ENCODE measurements around the gene ZNF662.

Gene ZNF662

DNA sequence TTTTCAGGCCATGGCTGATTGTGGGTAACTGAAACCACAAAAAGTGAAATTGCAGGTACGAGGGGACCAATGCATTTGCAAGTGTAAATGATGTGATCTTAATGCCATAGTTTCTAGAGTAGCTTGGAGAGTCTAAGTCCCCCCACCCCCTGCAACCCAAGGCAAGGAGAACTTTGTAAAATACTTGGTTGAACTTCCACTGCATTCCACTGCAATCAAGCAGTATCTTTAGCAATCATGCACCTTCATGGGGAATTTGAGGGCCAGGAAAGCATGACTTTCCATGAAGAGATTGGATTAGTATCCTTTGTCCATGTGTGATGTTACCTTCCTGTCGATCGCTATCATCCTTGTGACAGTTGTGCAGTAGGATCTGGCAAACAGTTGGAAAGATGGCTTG is 18.9 kb upstream of the ZNF662 start:
- no peak for DNase-seq (ENCODE audit: low read depth in 2 of 2)

DNA sequence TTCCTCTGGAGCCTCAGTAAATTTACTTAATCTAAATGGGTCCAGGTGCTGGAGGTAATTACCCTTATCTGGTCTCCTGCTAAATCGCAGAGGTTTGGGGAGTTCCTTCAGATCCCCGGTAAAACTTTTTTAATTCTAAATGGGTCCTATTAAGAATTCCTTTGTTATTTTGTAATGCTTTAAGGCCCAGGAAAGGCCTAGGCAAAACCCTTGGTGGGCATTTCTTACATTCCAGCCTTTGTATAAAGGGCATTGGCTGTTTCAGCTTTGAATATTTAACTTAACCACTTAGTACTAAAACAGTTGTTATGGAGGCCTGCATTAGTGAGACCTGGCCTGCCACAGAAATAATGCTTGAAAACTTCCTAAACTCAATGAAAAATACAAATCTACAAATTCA is 14.9 kb upstream of the ZNF662 start:
- DNase-seq (ENCODE audit: low read depth in 2 of 2), result no peak

DNA sequence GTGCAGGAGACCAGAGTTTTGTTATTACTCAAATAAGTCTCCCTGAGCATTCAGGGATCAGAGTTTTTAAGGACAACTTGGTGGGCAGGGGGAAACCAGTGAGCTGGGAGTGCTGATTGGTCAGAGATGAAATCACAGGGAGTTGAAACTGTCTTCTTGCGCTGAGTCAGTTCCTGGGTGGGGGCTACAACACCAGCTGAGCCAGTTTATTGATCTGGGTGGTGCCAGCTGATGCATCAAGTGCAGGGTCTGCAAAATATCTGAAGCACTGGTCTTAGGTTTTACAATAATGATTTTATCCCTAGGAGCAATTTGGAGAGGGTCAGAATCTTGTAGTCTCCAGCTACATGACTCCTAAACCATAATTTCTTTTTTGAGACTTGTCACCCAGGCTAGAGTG is 13.8 kb upstream of the ZNF662 start:
- DNase-seq (ENCODE audit: low read depth in 2 of 2), result no peak

DNA sequence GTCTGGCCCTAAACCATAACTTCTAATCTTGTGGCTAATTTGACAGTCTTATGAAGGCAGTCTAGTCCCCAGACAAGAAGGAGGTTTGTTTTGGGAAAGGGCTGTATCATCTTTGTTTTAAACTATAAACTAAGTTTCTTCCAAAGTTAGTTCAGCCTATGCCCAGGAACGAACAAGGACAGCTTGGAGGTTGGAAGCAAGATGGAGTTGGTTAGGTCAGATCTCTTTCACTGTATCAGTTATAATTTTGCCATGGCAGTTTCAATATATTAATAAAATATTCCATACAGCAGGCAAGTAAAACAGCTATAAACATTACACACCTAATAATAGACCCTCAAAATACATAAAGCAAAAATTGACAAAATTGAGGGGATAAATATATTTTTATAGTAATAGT is 13.1 kb upstream of the ZNF662 start:
- no peak for DNase-seq (ENCODE audit: low read depth in 2 of 2)

DNA sequence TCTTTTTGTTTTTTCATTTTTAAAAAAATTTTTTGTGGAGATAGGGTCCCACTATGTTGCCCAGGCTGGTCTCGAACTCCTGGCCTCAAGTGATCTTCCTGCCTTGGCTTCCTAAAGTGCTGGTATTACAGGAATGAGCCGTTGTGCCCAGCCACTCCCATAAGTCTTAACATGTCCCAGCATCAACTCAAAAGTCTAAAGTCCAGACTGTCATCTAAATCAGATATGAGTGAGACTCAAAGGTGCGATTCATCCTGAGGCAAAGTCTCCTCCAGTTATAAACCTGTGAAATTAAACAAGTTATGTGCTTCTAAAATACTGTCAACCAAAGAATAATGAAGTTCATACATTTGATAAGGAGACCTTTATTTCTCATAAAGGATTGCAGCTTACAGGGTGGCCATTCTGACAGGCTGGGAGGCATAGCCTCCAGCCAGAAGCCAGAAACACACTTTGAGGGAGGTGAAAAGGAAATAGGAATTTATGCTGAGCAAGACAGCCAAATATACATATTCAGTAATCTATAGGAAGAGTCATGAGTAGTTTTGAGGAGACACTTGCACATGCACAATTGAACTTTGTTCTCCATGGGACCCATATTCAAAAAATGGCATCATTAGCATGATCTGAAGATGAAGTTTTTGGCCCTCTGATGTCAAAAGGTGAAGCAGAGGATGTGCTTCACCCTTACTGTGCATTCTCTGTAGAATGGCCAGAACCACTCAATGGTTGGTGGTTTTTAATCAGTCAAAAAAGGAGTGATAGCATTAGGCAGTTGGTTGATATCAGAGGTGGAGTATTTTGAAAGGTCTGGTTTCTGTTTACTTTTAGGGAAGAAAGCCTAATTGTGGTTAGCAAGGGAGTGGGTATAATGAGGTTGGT is 11.0 kb upstream of the ZNF662 start:
- no peak for DNase-seq (ENCODE audit: low read depth in 2 of 2)

DNA sequence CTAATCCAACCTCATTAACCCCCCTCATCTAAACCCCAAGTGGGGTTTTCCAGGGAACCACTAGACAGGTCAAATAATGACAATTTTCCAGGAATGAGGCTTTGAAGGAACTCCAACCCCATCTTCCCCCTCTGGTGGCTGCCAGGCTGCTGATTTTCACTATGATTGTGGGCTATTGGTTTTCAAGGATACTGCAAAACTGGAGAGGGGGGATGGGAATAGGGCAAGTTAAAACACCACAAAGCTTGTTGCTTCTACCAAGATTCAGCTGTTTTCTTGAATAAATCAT is 10.4 kb upstream of the ZNF662 start:
- no peak for DNase-seq (ENCODE audit: low read depth in 2 of 2)

DNA sequence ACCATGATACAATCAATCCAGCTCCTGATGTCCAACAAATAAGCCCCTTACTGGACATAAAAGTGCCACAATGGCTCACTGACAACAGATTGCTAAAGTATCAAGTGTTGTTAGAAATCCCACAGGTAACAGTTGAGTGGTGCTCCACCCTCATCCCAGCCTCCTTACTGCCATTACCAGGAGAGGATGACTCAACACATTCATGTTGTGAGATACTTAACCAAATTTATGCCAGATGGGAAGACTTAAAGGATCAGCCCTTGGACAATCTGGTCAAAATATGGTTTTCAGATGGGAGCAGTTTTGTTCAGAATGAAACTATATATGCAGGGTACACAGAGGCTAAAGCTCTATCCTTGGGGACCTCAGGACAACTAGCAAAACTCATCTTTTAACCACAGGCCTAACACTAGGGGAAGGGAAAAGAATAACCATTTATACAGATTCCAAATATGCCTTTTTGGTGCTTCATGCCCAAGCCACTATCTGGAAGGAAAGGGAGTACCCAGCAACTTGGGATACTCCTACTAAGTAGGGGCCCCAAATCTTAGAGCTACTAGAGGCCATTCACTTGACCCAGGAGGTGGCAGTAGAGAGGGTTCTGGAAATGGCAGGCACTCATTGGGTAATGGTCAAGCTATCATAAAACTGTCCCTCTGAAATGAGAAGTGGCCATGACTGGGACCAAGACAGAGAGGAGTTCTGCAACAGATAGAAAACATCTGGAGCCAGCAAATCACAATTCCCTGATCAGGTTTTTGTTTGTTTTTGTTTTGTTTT is 6.9 kb upstream of the ZNF662 start:
- DNase-seq (ENCODE audit: low read depth in 2 of 2), result no peak

DNA sequence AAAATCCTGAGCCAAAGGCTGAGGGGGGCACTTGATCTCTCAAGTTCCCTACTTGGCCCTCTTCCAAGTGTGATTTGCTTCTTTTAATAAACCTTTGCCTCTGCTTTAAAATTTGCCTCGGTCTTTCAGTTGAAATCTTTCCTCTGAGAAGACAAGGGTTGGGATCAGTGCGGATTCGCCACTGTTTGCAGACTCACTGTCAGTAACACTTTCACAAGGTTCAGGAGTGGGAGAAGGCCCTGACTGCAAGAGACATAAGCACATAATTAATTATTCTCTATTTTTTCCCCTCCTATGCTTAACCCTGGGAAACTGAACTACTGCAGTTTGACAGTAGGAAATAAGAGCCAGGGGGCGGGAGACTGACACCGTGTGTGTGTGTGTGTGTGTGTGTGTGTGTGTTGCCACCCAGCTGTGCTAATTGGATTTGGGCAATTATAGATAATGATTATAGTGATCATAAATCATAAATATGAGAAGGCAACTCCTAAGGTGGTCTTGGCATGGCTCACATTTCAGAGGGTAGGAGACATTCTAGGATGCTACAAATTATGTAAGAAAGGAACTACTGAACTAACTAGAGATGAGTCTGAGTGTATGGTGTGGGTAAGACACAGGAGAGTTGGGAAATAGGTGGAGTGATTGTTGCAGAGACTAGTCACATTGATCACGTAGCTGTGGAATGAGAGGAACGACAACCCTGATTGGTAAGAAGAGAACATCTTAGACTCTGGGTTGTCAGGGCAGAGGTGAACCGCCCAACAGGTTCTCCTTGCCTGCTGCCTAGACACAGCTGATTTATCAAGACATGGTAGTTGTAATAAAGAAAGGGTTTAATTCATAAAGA is 5.5 kb upstream of the ZNF662 start:
- no peak for DNase-seq (ENCODE audit: low read depth in 2 of 2)

DNA sequence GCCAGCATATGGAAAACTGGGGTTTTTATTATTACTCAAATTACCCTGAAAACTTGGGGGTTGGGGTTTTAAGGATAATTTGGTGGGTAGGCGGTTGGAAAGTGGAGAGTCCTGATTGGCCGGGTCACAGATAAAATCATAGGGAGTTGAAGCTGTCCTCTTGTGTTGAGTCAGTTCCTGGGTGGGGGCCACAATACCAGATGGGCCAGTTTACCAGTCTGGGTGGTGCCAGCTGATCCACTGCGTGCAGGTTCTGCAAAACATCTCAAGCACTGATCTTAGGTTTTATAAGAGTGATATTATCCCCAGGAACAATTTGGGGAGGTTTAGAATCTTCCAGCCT is 4.9 kb upstream of the ZNF662 start:
- no peak for DNase-seq (ENCODE audit: low read depth in 2 of 2)

DNA sequence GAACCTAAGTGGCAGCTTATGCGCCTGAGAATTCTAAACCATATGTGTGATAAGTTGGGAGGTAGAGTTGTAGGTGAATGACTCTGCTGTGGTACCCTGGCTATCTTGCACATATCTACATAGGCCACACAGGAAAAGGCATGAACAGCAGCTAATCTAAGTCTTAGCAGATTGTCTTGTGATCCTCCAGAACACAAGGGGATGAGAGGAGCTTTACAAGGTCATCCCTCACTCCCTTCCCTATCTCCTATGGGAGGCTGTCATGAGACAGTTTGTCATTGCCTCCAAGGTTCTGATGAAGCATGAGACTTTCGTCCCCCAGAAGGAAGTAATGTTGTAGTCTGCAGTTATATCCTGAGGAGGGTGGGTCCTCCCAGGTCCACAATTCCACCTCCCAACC is 3.7 kb upstream of the ZNF662 start:
- DNase-seq (ENCODE audit: low read depth in 2 of 2), result no peak

DNA sequence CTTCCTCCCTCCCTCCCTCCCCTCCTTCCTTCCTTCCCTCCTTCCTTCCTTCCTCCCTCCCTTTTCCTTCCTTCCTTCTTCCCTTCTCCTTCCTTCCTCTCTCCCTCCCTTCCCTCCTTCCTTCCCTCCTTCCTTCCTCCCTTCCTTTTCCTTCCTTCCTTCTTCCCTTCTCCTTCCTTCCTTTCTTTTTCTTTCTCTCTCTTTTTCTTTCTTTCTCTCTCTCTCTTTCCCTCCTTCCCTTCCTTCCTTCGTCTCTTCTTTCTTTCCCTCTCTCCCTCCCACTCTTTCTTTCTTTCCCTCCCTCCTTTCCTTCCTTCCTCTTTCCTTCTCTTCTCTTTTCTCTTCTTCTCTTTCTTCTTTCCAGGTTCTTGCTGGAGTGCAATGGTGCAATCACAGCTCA is 1.9 kb upstream of the ZNF662 start:
- DNase-seq (ENCODE audit: low read depth in 2 of 2), result no peak

DNA sequence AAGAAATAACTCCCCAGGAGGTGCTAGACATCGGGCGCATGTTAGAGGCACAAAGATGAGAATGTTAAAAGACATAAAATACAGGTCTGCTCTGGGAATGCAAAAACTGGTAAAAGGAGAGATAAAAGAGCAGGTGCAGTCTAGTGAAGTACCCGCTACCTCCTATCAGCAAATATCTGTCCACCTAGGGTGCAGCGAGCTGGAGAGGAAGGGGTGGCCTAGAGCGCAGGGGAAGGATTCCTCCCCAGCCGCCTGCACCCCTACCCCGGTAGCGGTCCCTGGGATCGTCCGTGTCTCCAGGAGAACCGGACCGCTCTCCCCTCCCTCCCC is 237 bp upstream of the ZNF662 start:
- no peak for DNase-seq (ENCODE audit: low read depth in 2 of 2)

DNA sequence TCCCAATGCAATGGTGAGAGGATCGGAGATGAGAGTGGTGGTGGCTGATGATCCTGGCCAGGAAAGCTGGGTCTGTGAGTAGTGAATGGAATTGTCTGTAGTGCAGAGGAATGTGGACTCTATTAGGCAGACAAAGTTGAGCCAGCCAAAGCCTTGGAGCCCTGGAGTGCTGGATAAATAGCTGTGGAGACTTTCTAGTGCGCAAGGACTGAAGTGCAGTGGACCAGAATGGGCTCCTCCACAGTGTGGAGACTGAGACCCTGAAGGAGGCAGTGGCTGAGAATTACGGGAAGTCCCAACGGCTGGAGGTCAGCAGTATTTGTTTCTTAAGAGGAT is 874 bp downstream of the ZNF662 start:
- DNase-seq (ENCODE audit: low read depth in 2 of 2), result no peak

DNA sequence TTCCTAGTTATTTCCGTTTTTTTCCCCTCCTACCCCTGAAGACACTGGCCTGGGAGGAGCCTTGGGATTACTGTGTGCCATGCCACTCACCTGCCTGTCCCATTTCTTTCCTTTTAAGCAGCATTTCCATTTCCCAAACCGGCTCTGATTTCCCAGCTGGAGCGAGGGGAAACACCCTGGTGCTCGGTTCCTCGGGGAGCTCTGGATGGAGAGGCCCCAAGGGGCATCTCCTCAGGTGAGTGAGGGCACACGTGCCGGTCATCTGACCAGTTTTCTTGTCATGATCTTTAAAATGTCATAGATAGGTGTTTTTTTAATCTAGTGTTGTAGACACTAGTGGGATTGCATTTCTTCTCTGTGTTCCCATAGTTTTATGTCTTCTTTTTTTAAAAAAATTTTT is 2.7 kb downstream of the ZNF662 start:
- DNase-seq (ENCODE audit: low read depth in 2 of 2), result no peak

DNA sequence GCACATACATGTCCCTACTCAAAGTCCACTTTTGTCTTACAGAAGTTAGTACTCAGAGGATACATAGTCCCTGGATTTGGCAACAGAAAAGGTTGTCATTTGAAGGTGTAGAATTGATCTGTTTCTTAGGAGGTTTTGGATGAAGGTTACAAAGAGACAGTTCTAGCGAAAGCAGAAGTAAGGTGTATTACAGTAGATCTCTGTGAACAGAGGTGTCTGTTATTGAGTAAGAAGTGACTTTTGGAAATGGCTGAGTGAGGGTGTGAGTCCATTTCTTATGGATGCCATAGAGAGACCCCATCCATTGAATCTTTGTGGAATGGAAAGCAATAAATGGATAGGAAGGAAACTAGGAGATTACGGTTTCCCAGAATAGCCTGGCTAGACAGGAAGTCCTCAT is 5.6 kb downstream of the ZNF662 start:
- no peak for DNase-seq (ENCODE audit: low read depth in 2 of 2)

DNA sequence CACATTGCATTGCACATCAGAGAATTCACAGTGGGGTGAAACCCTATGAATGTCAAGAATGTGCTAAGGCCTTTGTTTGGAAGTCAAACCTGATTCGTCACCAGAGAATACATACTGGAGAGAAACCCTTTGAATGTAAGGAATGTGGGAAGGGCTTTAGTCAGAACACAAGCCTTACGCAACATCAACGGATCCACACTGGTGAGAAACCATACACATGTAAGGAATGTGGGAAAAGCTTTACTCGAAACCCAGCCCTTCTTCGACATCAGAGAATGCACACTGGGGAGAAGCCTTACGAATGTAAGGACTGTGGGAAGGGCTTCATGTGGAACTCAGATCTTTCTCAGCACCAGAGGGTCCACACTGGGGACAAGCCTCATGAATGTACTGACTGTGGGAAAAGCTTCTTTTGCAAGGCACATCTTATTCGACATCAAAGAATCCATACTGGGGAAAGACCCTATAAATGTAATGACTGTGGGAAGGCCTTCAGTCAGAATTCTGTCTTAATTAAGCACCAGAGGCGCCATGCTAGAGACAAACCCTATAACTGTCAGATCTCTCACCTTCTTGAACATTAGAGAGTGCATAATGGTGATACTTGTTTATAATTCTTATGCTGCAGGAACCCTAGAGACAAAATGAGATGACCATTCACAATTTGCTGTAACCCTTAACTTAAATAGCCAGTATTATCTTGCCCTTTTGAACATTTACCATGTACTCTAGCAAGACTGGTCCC is 9.0 kb downstream of the ZNF662 start:
- DNase-seq (ENCODE audit: low read depth in 2 of 2), result no peak

DNA sequence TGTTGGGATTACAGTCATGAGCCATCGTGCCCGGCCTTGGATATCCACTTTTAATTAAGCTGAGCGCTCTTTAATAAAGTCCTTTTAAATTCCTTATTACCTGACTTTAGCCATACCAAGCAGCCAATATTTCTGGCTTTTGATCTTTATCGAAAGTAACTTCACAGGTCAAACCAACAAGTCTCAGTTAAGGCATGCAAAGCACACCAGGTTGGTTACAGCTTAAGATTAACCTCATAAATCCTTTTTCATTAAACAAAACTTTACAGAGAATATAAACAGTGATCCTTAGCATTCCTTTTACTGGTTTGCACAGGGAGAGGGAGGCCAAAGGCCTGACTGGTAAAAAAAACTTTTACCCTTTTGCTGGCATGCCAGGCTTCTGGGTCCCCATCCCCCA is 17.7 kb downstream of the ZNF662 start:
- no peak for DNase-seq (ENCODE audit: low read depth in 2 of 2)

DNA sequence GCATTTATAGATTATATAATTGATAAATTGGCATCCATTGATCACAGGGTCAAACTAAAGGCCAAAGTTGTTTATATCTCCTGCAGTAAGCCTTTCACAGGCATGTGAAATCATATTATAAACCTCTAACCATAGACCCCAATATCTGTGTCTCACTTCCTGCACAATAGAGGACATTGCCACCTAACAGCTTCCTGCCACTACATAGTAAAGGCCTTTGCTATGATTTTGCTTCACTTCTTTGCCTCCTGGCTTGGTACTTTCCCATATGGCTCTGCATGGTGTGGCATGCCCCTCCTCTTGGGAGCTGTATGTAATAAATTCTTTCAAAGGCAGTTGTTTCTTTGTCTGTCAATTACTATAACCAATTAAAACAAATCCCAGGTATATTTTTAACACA is 20.4 kb downstream of the ZNF662 start:
- no peak for DNase-seq (ENCODE audit: low read depth in 2 of 2)

DNA sequence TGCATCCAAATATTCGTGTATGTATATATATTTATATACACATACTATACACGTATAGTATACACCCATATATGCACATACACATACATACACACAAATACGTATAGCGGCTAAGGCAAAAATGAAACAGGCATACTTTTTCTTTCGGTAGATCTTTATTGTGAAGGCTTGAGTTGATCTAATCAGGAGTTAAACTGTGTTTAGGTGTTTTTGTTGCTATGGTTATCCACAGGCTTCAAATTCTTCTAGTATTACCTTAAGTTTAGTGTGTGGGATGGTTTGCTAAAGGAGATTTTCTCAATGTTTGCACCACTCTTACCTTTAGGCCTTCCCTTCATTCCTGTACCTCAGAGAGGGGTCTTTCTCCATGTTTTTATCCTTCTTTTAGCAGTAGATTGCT is 28.2 kb downstream of the ZNF662 start:
- DNase-seq (ENCODE audit: low read depth in 2 of 2), result no peak

DNA sequence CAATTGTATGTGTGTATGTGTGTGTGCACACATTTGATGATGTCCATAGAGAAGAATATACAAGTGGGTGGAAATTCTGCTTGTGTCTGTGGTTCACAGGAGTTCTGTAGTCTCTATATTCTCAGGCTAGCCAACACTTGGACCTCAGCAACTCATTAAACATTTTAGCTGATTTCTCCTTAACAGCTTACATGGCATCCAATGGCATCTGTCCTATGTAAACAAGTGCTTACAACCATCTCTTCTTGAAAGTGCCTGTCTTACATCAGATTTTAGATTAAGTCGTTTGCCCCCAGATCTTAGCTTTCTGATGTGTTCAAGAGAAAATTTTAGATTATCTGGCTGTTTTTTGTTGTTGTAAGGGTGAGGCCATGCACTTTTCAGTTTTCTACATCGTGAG is 29.0 kb downstream of the ZNF662 start:
- DNase-seq (ENCODE audit: low read depth in 2 of 2), result no peak

DNA sequence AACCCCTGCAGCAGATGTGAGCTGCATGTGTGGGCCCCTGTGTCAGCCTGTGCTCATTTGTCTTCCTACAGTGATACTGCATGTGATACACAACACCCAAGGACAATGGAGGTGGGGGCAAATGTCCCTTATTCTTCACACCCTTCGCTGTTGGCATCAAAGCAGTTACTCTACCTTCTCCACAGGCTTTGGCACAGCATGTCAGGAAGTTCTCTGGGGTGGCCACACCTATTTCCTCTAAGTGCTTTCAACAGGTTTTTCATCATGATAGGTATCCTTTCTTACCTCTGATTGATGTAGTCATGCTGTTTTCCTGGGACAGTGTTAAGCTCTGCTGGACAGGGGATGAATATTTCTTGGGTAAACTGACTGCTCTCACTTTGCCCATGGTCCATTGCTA is 29.5 kb downstream of the ZNF662 start:
- DNase-seq (ENCODE audit: low read depth in 2 of 2), result no peak

All from stimulated activated CD8-positive, alpha-beta memory T cell treated with anti-CD3 and anti-CD28 coated beads, Interleukin-7, amount 100 ng/mL, for 1 hour (primary cell).